Endothelial cell of umbilical vein (primary cell): Measurements from ENCODE around the gene SLC39A9. TPM values are rescaled to one million over a fixed set of nuclear protein-coding genes. Genes with fewer than 3 reads are reported as not detected.

Source experiments
- BruUV-seq: library from RNA; stranded (reverse); fragments of 400-500 nt; replicated peaks from 2 replicates; lab custom pipeline; 2021; lab: Mats Ljungman, UMichigan
- CTCF ChIA-PET: fragments of 300-600, 350-600 bp; sonication (Branson Sonifier 250); formaldehyde crosslinking; loops from one replicate; lab custom pipeline; 2021; ENCODE audit warnings: antibody characterized with exemption, inconsistent platforms; lab: Charles Lee
- POLR2A ChIA-PET: fragments of 300-600, 350-600 bp; sonication (Branson Sonifier 250); formaldehyde crosslinking; loops from one replicate; lab custom pipeline; 2021; ENCODE audit warnings: antibody characterized with exemption, inconsistent platforms; lab: Charles Lee
- DNase-seq: peaks from one replicate; pipeline ENCODE4 v3.0.0-alpha.2; 2011; ENCODE audit warnings: low read depth, low spot score
- FAIRE-seq: peaks from 2 replicates; lab custom pipeline; 2011; peaks lifted over from hg19 to GRCh38; lab: Jason Lieb, UNC
- H2AFZ ChIP-seq: 2 replicates; pipeline ENCODE4 v1.6.0; 2012; ENCODE audit warnings: low read depth, low read length, control low read depth, inconsistent platforms
- H3K27ac ChIP-seq: 2 replicates; pipeline ENCODE4 v1.5.1; 2011; ENCODE audit warnings: low read depth, mild to moderate bottlenecking, control low read depth, low read length, moderate library complexity; ENCODE audit not compliant: insufficient read depth
- H3K27me3 ChIP-seq, 2 experiments: 2 replicates each; pipeline versions ENCODE4 v1.6.0 to v1.6.1; 2011; ENCODE audit warnings: low read length in 2 of 2, mixed read lengths in 1 of 2; ENCODE audit not compliant: control insufficient read depth in 2 of 2, insufficient read depth in 2 of 2
- H3K36me3 ChIP-seq, 2 experiments: 2 replicates in 1 of 2; 3 replicates in 1 of 2; pipeline ENCODE4 v1.5.1; 2011; ENCODE audit warnings: low read length in 2 of 2, mild to moderate bottlenecking in 1 of 2, moderate library complexity in 1 of 2; ENCODE audit not compliant: control insufficient read depth in 2 of 2, insufficient read depth in 2 of 2; ENCODE audit errors: extremely low read depth in 1 of 2
- H3K4me1 ChIP-seq: 3 replicates; pipeline ENCODE4 v1.5.1; 2011; ENCODE audit warnings: mild to moderate bottlenecking, low read length; ENCODE audit not compliant: control insufficient read depth, insufficient read depth; ENCODE audit errors: extremely low read depth
- H3K4me2 ChIP-seq: 2 replicates; pipeline ENCODE4 v1.6.1; 2011; ENCODE audit warnings: low read length, control low read depth, mixed read lengths; ENCODE audit not compliant: insufficient read depth
- H3K4me3 ChIP-seq, 3 experiments: fragments of 200-600 bp in 1 of 3; sonication (generic), shearing (Covaris generic) in 1 of 3; replicated peaks in 1 of 3; 2 replicates each; pipeline ENCODE4 v1.5.1; 2011 to 2016; ENCODE audit warnings: control low read depth in 3 of 3, low read length in 3 of 3, mild to moderate bottlenecking in 2 of 3, inconsistent platforms in 1 of 3, low read depth in 1 of 3, moderate library complexity in 1 of 3; ENCODE audit not compliant: insufficient read depth in 1 of 3
- H3K79me2 ChIP-seq: 2 replicates; pipeline ENCODE4 v1.6.0; 2012; ENCODE audit warnings: low read length, inconsistent platforms; ENCODE audit not compliant: control insufficient read depth, insufficient read depth
- H3K9ac ChIP-seq: replicated peaks from 2 replicates; pipeline ENCODE3; 2011; ENCODE audit warnings: low read length, control low read depth; ENCODE audit not compliant: insufficient read depth; ENCODE audit errors: extremely low read depth
- H3K9me1 ChIP-seq: replicated peaks from 3 replicates; pipeline ENCODE4 v1.6.0; 2011; ENCODE audit warnings: mild to moderate bottlenecking, low read length; ENCODE audit not compliant: control insufficient read depth, insufficient read depth; ENCODE audit errors: extremely low read depth
- H3K9me3 ChIP-seq: replicated peaks from 2 replicates; pipeline ENCODE4 v1.5.1; 2012; ENCODE audit warnings: low read length, inconsistent platforms; ENCODE audit not compliant: control insufficient read depth, insufficient read depth
- H4K20me1 ChIP-seq: replicated peaks from 2 replicates; pipeline ENCODE3; 2011; ENCODE audit warnings: mild to moderate bottlenecking, low read length; ENCODE audit not compliant: control insufficient read depth, insufficient read depth; ENCODE audit errors: extremely low read depth
- CTCF ChIP-seq, 2 donors: IDR thresholded peaks; 1 replicate in 1 of 2; 2 replicates in 1 of 2; pipeline ENCODE4 v1.5.1; 2011; ENCODE audit warnings: low read length in 2 of 2, mild to moderate bottlenecking in 2 of 2, moderate library complexity in 2 of 2, control low read depth in 1 of 2, inconsistent platforms in 1 of 2, low read depth in 1 of 2; ENCODE audit not compliant: insufficient read depth in 1 of 2; ENCODE audit errors: extremely low read depth in 1 of 2
- EZH2 ChIP-seq: IDR thresholded peaks from 2 replicates; pipeline ENCODE4 v1.6.1; 2012; ENCODE audit warnings: borderline replicate concordance, low read depth, mild to moderate bottlenecking, moderate library complexity, low read length, inconsistent platforms; ENCODE audit not compliant: severe bottlenecking
- FOS ChIP-seq: IDR thresholded peaks from 2 replicates; pipeline ENCODE4 v1.6.1; 2011; ENCODE audit warnings: mild to moderate bottlenecking, low read length, moderate library complexity, borderline replicate concordance; ENCODE audit not compliant: insufficient read depth
- GATA2 ChIP-seq: IDR thresholded peaks from 2 replicates; pipeline ENCODE4 v1.7.0; 2011; ENCODE audit warnings: low read depth, mild to moderate bottlenecking, moderate library complexity, mixed read lengths, low read length; ENCODE audit not compliant: insufficient read length, insufficient read depth
- JUN ChIP-seq: IDR thresholded peaks from 2 replicates; pipeline ENCODE4 v1.6.1; 2011; ENCODE audit warnings: borderline replicate concordance, low read depth; ENCODE audit not compliant: insufficient read length, insufficient read depth
- MAX ChIP-seq: IDR thresholded peaks from 2 replicates; pipeline ENCODE4 v1.6.1; 2011; ENCODE audit not compliant: insufficient read depth, insufficient read length
- MYC ChIP-seq: IDR thresholded peaks from one replicate; pipeline ENCODE4 v1.6.1; 2011; ENCODE audit warnings: mild to moderate bottlenecking, low read depth, low read length
- POLR2A ChIP-seq: IDR thresholded peaks from 2 replicates; pipeline ENCODE4 v1.6.1; 2012; ENCODE audit warnings: low read depth, mild to moderate bottlenecking, control low read depth, low read length
- POLR2AphosphoS5 ChIP-seq: IDR thresholded peaks from 2 replicates; pipeline ENCODE4 v1.6.1; 2012; ENCODE audit warnings: low read depth, mild to moderate bottlenecking, control low read depth, low read length, moderate library complexity; ENCODE audit not compliant: insufficient read depth
- dilution Hi-C: fragments of 300-500 bp; cut with MboI; formaldehyde crosslinking; loops from one replicate; pipeline ENCODE4 v1.15.0; 2019; ENCODE audit warnings: low sequenced_read_pairs; ENCODE audit not compliant: extremely low pct_ligation_motif_present
- intact Hi-C: fragments of 100-400 bp; cut with micrococcal nuclease; formaldehyde crosslinking; loops from one replicate; pipeline ENCODE4 v1.10.0; 2022
- polyA plus RNA-seq, 4 experiments: library from polyadenylated mRNA; depleted of rRNA in 3 of 4; stranded (reverse) in 3 of 4; unstranded in 1 of 4; fragments of >200 nt; gene quantifications; 2 replicates each; pipeline versions ENCODE4 v1.2.1 to v1.2.3, GENCODE V29; 2011 to 2012; ENCODE audit warnings: missing spikeins in 1 of 4
- total RNA-seq: library from RNA; stranded (reverse); gene quantifications from 2 replicates; pipeline ENCODE4 v1.2.3, GENCODE V29; 2021

The SLC39A9 gene
- total and polyA plus RNA-seq, 2 donors (not counting 3 experiments of a cell fraction or from before 2014, with no cell fraction given): 39.8 to 55.2 TPM

- DNase-seq (no peak), FAIRE-seq (no peak)
- BruUV-seq: no TSS peak
- Histone ChIP-seq H3K4me2 (no peak overlapping the region), H3K9me3 (no peaks in the 10 kb centered on the region), H3K36me3 (no peaks in the 10 kb centered on the region), H3K27ac (no peak overlapping the region), H3K9me1 (no peaks in the 10 kb centered on the region), H3K27me3 (peaks cover 0 to 2% of the 10 kb centered on the region in 2 experiments), H3K9ac (no peak overlapping the region), H2AFZ (no peak overlapping the region), H3K4me1 (no peaks in the 10 kb centered on the region), H4K20me1 (no peaks in the 10 kb centered on the region), H3K79me2 (no peaks in the 10 kb centered on the region), H3K4me3 (no peak overlapping the region)
- ChIA-PET CTCF (interaction anchor here (0.9 to 2.5 kb wide), 4 partner anchors 19 to 237 kb away, joined by 3 to 6 read pairs (median 4); no protein-coding TSS in a partner anchor), POLR2A (no interaction called here)
- dilution Hi-C loops (no loop called here), intact Hi-C loops (no loop called here)
- TF ChIP-seq EZH2: no peak
- no peak for TF ChIP-seq CTCF (IDR thresholded peaks at IDR 0.05; ENCODE audit: extremely low read depth in 1 of 2, insufficient read depth in 1 of 2, low read depth in 1 of 2, low read length in 2 of 2)
- no peak for TF ChIP-seq GATA2
- no peak for TF ChIP-seq MYC
- TF ChIP-seq FOS: no peak
- TF ChIP-seq JUN: no peak
- TF ChIP-seq POLR2AphosphoS5: no peak
- TF ChIP-seq POLR2A: no peak
- no peak for TF ChIP-seq MAX
Measured at GRCh38 chr14:69366069-69366468, 32.4 kb upstream of the SLC39A9 start.
